GM12878 (cell line): Measurements from ENCODE around the gene SCN10A. TPM values are rescaled to one million over a fixed set of nuclear protein-coding genes. Genes with fewer than 3 reads are reported as not detected.

Experiments
- ATAC-seq: fragments of 200-7000 bp; cut with Tn5 transposase; 3 replicates; pipeline ENCODE4 v1.9.1; 2020; ENCODE audit warnings: mild to moderate bottlenecking, moderate library complexity
- BruUV-seq: library from RNA; stranded (reverse); fragments of 400-500 nt; replicated peaks from 2 replicates; lab custom pipeline; 2021; lab: Mats Ljungman, UMichigan
- CTCF ChIA-PET: fragments of 300-600 bp; sonication (Branson Sonifier 250); formaldehyde crosslinking; extraction: SDS; loops from one replicate; lab custom pipeline; 2021; ENCODE audit warnings: inconsistent platforms; lab: Yijun Ruan, JAX
- POLR2A ChIA-PET: fragments of 350-600 bp; formaldehyde crosslinking; extraction: SDS; loops from one replicate; lab custom pipeline; 2021; ENCODE audit warnings: inconsistent platforms; lab: Charles Lee
- RAD21 ChIA-PET: fragments of 300-600 bp; sonication (Branson Sonifier 250); formaldehyde crosslinking; loops from one replicate; lab custom pipeline; 2023; ENCODE audit warnings: antibody characterized with exemption; ENCODE audit not compliant: unreplicated experiment; lab: Charles Lee
- SMC1A ChIA-PET: fragments of 300-600 bp; sonication (Branson Sonifier 250); formaldehyde crosslinking; loops from one replicate; lab custom pipeline; 2023; ENCODE audit not compliant: unreplicated experiment, uncharacterized antibody; lab: Charles Lee
- DNase-seq: peaks from one replicate; pipeline ENCODE4 v3.0.0-alpha.2; 2011; ENCODE audit warnings: low read depth, low spot score
- FAIRE-seq: peaks from 3 replicates; lab custom pipeline; 2011; peaks lifted over from hg19 to GRCh38; lab: Jason Lieb, UNC
- H2AFZ ChIP-seq: 2 replicates; pipeline ENCODE4 v1.6.0; 2011; ENCODE audit warnings: low read depth, low read length, control low read depth; ENCODE audit not compliant: control insufficient read depth
- H3K27ac ChIP-seq: 2 replicates; pipeline ENCODE4 v1.5.1; 2011; ENCODE audit warnings: control low read depth; ENCODE audit not compliant: control insufficient read depth, insufficient read depth
- H3K27me3 ChIP-seq, 2 experiments: replicated peaks in 1 of 2; 2 replicates each; pipeline versions ENCODE4 v1.6.0 to v1.6.1; 2011; ENCODE audit warnings: low read length in 1 of 2; ENCODE audit not compliant: control insufficient read depth in 2 of 2, insufficient read depth in 2 of 2
- H3K36me3 ChIP-seq, 2 experiments: 2 replicates each; pipeline ENCODE4 v1.5.1; 2011; ENCODE audit warnings: low read length in 1 of 2; ENCODE audit not compliant: control insufficient read depth in 2 of 2, insufficient read depth in 2 of 2
- H3K4me1 ChIP-seq: 2 replicates; pipeline ENCODE4 v1.6.1; 2011; ENCODE audit warnings: mild to moderate bottlenecking, low read length, moderate library complexity, mixed read lengths; ENCODE audit not compliant: control insufficient read depth, insufficient read depth
- H3K4me2 ChIP-seq: 2 replicates; pipeline ENCODE4 v1.6.0; 2011; ENCODE audit warnings: control low read depth; ENCODE audit not compliant: control insufficient read depth, insufficient read depth
- H3K4me3 ChIP-seq: fragments of 200-600 bp; sonication (generic); 2 replicates; pipeline ENCODE4 v1.5.1; 2016
- H3K79me2 ChIP-seq: 2 replicates; pipeline ENCODE4 v1.6.0; 2011; ENCODE audit warnings: low read length; ENCODE audit not compliant: control insufficient read depth, insufficient read depth
- H3K9ac ChIP-seq: 2 replicates; pipeline ENCODE4 v1.8.0; 2011; ENCODE audit warnings: low read length, control low read depth, mixed read lengths; ENCODE audit not compliant: control insufficient read depth, insufficient read depth
- H3K9me3 ChIP-seq: replicated peaks from 3 replicates; pipeline ENCODE4 v1.5.1; 2011; ENCODE audit warnings: mild to moderate bottlenecking, low read length; ENCODE audit not compliant: control insufficient read depth, insufficient read depth
- H4K20me1 ChIP-seq: 2 replicates; pipeline ENCODE4 v1.6.0; 2011; ENCODE audit not compliant: control insufficient read depth, insufficient read depth
- BRCA1 ChIP-seq: IDR thresholded peaks from 2 replicates; pipeline ENCODE4 v1.6.1; 2011; ENCODE audit warnings: low read depth, low read length, improper control_type of control experiment
- CHD4 ChIP-seq: fragments of 200-600 bp; sonication (generic); IDR thresholded peaks from 2 replicates; pipeline ENCODE4 v1.6.1; 2016; ENCODE audit warnings: mild to moderate bottlenecking
- E2F8 ChIP-seq: fragments of 450-650 bp; IDR thresholded peaks from 2 replicates; pipeline ENCODE4 v1.6.1; 2018; ENCODE audit warnings: mild to moderate bottlenecking, low read depth, moderate library complexity; ENCODE audit not compliant: partially characterized antibody
- ELK1 ChIP-seq: IDR thresholded peaks from 2 replicates; pipeline ENCODE4 v1.6.1; 2012; ENCODE audit warnings: low read depth, low read length, improper control_type of control experiment
- EP300 ChIP-seq, 2 experiments: fragments of 150-350 bp in 1 of 2; IDR thresholded peaks; 2 replicates each; pipeline ENCODE4 v1.6.1; 2011 to 2012; ENCODE audit warnings: low read depth in 2 of 2, low read length in 2 of 2, borderline replicate concordance in 1 of 2, improper control_type of control experiment in 1 of 2, inconsistent platforms in 1 of 2; ENCODE audit not compliant: control insufficient read depth in 1 of 2
- MEF2B ChIP-seq: fragments of 450-650 bp; IDR thresholded peaks from 2 replicates; pipeline ENCODE4 v1.6.1; 2018; ENCODE audit warnings: mild to moderate bottlenecking, moderate library complexity; ENCODE audit not compliant: partially characterized antibody, poor library complexity, severe bottlenecking
- MYC ChIP-seq: IDR thresholded peaks from 2 replicates; pipeline ENCODE4 v1.6.1; 2011; ENCODE audit warnings: mild to moderate bottlenecking, low read length, moderate library complexity, inconsistent platforms; ENCODE audit not compliant: insufficient read depth, insufficient replicate concordance, insufficient read length, severe bottlenecking
- NFYB ChIP-seq: IDR thresholded peaks from 2 replicates; pipeline ENCODE4 v1.6.1; 2011; ENCODE audit warnings: low read depth, mild to moderate bottlenecking, low read length, improper control_type of control experiment, moderate library complexity; ENCODE audit not compliant: insufficient read depth
- PKNOX1 ChIP-seq: fragments of 450-650 bp; IDR thresholded peaks from 2 replicates; pipeline ENCODE4 v1.6.1; 2016; ENCODE audit warnings: mild to moderate bottlenecking
- RB1 ChIP-seq: fragments of 450-650 bp; formaldehyde crosslinking; IDR thresholded peaks from 2 replicates; pipeline ENCODE4 v1.6.1; 2017; ENCODE audit warnings: mild to moderate bottlenecking, borderline replicate concordance
- SIX5 ChIP-seq: IDR thresholded peaks from 2 replicates; pipeline ENCODE4 v1.6.1; 2011; ENCODE audit warnings: mild to moderate bottlenecking, low read depth, low read length, moderate library complexity; ENCODE audit not compliant: severe bottlenecking
- SREBF1 ChIP-seq: IDR thresholded peaks from 2 replicates; pipeline ENCODE4 v1.6.1; 2012; ENCODE audit warnings: mild to moderate bottlenecking, low read length
- USF2 ChIP-seq: IDR thresholded peaks from 2 replicates; pipeline ENCODE4 v1.6.1; 2011; ENCODE audit warnings: low read depth, low read length, improper control_type of control experiment, borderline replicate concordance
- WGBS: methylation state at CpG from one replicate; pipeline ENCODE4 v1.1.6; 2016; ENCODE audit warnings: low lambda C conversion rate; ENCODE audit not compliant: insufficient replicate concordance, insufficient coverage; ENCODE audit errors: missing lambda C conversion rate; 5-methylcytosine and 5-hydroxymethylcytosine counted together
- in situ Hi-C: fragments of 300-500 bp; cut with MboI; formaldehyde crosslinking; loops from 9 replicates; pipeline ENCODE4 v1.14.3; 2018; ENCODE audit warnings: mixed read lengths
- intact Hi-C: fragments of 100-400 bp; cut with micrococcal nuclease; formaldehyde crosslinking; loops from one replicate; pipeline ENCODE4 v1.14.2; 2022; ENCODE audit not compliant: unreplicated experiment
- polyA plus RNA-seq, 11 experiments: library from polyadenylated mRNA; depleted of rRNA in 4 of 11; unstranded in 6 of 11; stranded (reverse) in 5 of 11; fragments of >200 nt; fragmentation: Nextera tagmentation in 4 of 11; fragmentation: Illumina TruSeq in 1 of 11; extraction: Ambion mirVana in 4 of 11; extraction: Trizol in 1 of 11; gene quantifications; 1 replicate in 1 of 11; 2 replicates in 10 of 11; pipeline versions ENCODE4 v1.2.1 to v1.2.3, GENCODE V29; 2011 to 2016; ENCODE audit warnings: inconsistent platforms in 2 of 11, missing spikeins in 2 of 11, low read depth in 1 of 11
- total RNA-seq, 4 experiments: library from RNA; depleted of rRNA in 3 of 4; stranded (reverse); fragments of >200 nt in 3 of 4; fragmentation: Illumina TruSeq in 1 of 4; extraction: Trizol in 1 of 4; gene quantifications; 2 replicates each; pipeline versions ENCODE4 v1.2.1 to v1.2.3, GENCODE V29; 2013 to 2021

The SCN10A gene
- total and polyA plus RNA-seq, 10 of the 15 experiments (the other 5 are each of a cell fraction or from before 2014, with no cell fraction given): not detected

- TF ChIP-seq RB1: no peak
- TF ChIP-seq EP300 (IDR thresholded peaks at IDR 0.05; ENCODE audit: borderline replicate concordance in 1 of 2, control insufficient read depth in 1 of 2, low read depth in 2 of 2, low read length in 2 of 2): no peak
- no peak for TF ChIP-seq ELK1
- TF ChIP-seq BRCA1: no peak
- TF ChIP-seq NFYB: no peak
- no peak for TF ChIP-seq USF2
- no peak for TF ChIP-seq CHD4
- TF ChIP-seq, all 136 proteins: peak for 0
Observed at GRCh38 chr3:38684546-38684945, 131.5 kb downstream of the SCN10A start (continued).

GRCh38 chr3:38669668-38670067 is 146.3 kb downstream of the SCN10A start:
- in situ Hi-C loops: no loop called here
- H3K9ac ChIP-seq: no peak overlapping the region
- TF ChIP-seq SIX5 (no peak), E2F8 (no peak), MYC (no peak), PKNOX1 (no peak), SREBF1 (no peak), MEF2B (no peak), EP300 (IDR thresholded peaks at IDR 0.05; ENCODE audit: borderline replicate concordance in 1 of 2, control insufficient read depth in 1 of 2, low read depth in 2 of 2, low read length in 2 of 2) (no peak)
- TF ChIP-seq, all 136 proteins: peak for 0
- SMC1A ChIA-PET: interaction anchor here (1.3 kb wide), 1 partner anchor 12 kb away, joined by 3 read pairs; no protein-coding TSS in a partner anchor
- FAIRE-seq (no peak), ATAC-seq (no peak), DNase-seq (no peak)
- H3K27ac ChIP-seq: no peak overlapping the region
- H3K4me1 ChIP-seq: no peaks in the 10 kb centered on the region
- H3K4me3 ChIP-seq: no peak overlapping the region
- no peaks in the 10 kb centered on the region for H3K9me3 ChIP-seq
- 38% methylated on average over 4 of the region's 4 CpGs for WGBS
- H3K4me2 ChIP-seq: no peak overlapping the region
- CTCF ChIA-PET: interaction anchor here (1.1 kb wide), 1 partner anchor 148 kb away, joined by 3 read pairs; no protein-coding TSS in a partner anchor
- RAD21 ChIA-PET: no interaction called here
- intact Hi-C loops: no loop called here
- H3K27me3 ChIP-seq: no peaks in the 10 kb centered on the region
- H2AFZ ChIP-seq: no peak overlapping the region
- no peaks in the 10 kb centered on the region for H3K79me2 ChIP-seq
- POLR2A ChIA-PET: no interaction called here
- no TSS peak for BruUV-seq
- H4K20me1 ChIP-seq: no peaks in the 10 kb centered on the region
- no peaks in the 10 kb centered on the region for H3K36me3 ChIP-seq
